ENCODE results near the gene RTN1. TPM values are rescaled to one million over a fixed set of nuclear protein-coding genes. Genes with fewer than 3 reads are reported as not detected.

RTN1 gene
- polyA plus RNA-seq, 1 of the 3 experiments (the other 2 are of a cell fraction), result 1.6 TPM

DNA sequence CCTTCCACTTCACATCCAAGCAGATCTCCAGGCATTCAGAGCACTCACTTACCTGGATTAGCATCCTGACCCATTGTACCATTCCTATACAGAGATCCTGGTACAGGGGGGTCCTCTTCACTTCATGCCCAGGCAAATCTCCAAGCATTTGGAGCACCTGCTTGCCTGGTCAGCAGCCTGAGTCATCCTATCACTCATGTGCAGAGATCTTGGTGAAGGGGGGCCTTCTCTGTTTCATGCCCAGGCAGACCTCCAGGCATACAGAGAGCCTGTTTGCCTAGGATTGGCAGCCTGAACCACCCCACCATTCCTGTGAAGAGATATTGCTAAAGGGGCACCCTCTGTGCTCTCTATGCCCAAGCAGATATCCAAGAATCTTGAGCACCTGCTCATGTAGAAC, 182.9 kb downstream of the RTN1 start:
- H3K9ac ChIP-seq, result no peak overlapping the region
- H3K27me3 ChIP-seq (ENCODE audit: insufficient read depth), result no peaks in the 10 kb centered on the region
- H3K9me2 ChIP-seq, result no peaks in the 10 kb centered on the region
- no peaks in the 10 kb centered on the region for H4K20me1 ChIP-seq (ENCODE audit: insufficient read depth)
- no peak overlapping the region for H2AFZ ChIP-seq (ENCODE audit: low read depth)
- H3K9me3 ChIP-seq, result no peaks in the 10 kb centered on the region
- no peaks in the 10 kb centered on the region for H3K36me3 ChIP-seq (replicated peaks in 1 of 2; ENCODE audit: control insufficient read depth in 1 of 2, insufficient read depth in 2 of 2, low read length in 1 of 2)
- DNase-seq, result no peak
- H3K79me2 ChIP-seq (ENCODE audit: insufficient read depth), result no peaks in the 10 kb centered on the region
- no peak overlapping the region for H3K4me2 ChIP-seq
- ChIA-PET CTCF (interaction anchor here (0.6 to 2.3 kb wide), 22 partner anchors 9 to 237 kb away, joined by 3 to 18 read pairs (median 4); partner anchors contain the start of genes CCDC175, JKAMP, L3HYPDH and RTN1), POLR2A (no interaction called here)
- no peak overlapping the region for H3K4me3 ChIP-seq (ENCODE audit: low read depth in 2 of 2, low read length in 1 of 2)
- no peak for TF ChIP-seq CHD2 (IDR thresholded peaks at IDR 0.05; ENCODE audit: low read length, partially characterized antibody)
- TF ChIP-seq, protein P1, sequence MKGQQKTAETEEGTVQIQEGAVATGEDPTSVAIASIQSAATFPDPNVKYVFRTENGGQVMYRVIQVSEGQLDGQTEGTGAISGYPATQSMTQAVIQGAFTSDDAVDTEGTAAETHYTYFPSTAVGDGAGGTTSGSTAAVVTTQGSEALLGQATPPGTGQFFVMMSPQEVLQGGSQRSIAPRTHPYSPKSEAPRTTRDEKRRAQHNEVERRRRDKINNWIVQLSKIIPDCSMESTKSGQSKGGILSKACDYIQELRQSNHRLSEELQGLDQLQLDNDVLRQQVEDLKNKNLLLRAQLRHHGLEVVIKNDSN (IDR thresholded peaks at IDR 0.05; ENCODE audit: borderline replicate concordance, low read depth), result no peak
- no peak for TF ChIP-seq EZH2phosphoT487 (IDR thresholded peaks at IDR 0.05; ENCODE audit: borderline replicate concordance, low read depth)
- TF ChIP-seq YY1 (IDR thresholded peaks at IDR 0.05; ENCODE audit: low read depth), result no peak
- no peaks in the 10 kb centered on the region for H3K4me1 ChIP-seq (ENCODE audit: control insufficient read depth in 1 of 2, insufficient read depth in 2 of 2, low read depth in 1 of 2, low read length in 1 of 2)
- no peaks in the 10 kb centered on the region for H3F3A ChIP-seq (replicated peaks; ENCODE audit: insufficient read depth)
- H3K27ac ChIP-seq (ENCODE audit: low read depth in 2 of 2, low read length in 1 of 2), result no peak overlapping the region

DNA sequence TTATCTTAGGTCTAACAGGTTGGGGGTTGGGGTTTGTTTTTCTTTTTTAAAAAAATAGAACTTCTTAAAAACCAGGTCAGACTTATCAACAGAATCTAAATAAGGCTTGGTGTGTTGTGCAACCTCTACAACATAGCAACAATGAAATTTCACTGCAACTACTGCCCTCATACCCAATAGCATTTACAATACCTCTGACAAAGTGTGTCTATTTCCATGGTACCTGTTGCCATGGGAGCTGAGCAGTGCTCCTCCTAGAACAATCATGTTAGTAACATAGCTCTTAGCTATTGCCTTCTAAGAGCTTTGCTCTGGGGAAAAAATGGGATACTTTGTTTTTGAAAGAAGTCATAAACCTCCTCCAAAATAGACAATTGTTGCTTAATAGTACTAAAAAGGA, 190.7 kb downstream of the RTN1 start:
- ChIA-PET CTCF (interaction anchor here (1.6 to 2.5 kb wide), 3 partner anchors 47 to 218 kb away, joined by 5 to 10 read pairs (median 7); partner anchors contain the start of gene CCDC175), POLR2A (no interaction called here)
- H3K9ac ChIP-seq, result no peak overlapping the region
- no peaks in the 10 kb centered on the region for H3K27me3 ChIP-seq (ENCODE audit: insufficient read depth)
- no peaks in the 10 kb centered on the region for H3F3A ChIP-seq (replicated peaks; ENCODE audit: insufficient read depth)
- H3K36me3 ChIP-seq (replicated peaks in 1 of 2; ENCODE audit: control insufficient read depth in 1 of 2, insufficient read depth in 2 of 2, low read length in 1 of 2), result no peaks in the 10 kb centered on the region
- H3K4me2 ChIP-seq, result no peak overlapping the region
- H3K9me3 ChIP-seq, result no peaks in the 10 kb centered on the region
- H3K27ac ChIP-seq (ENCODE audit: low read depth in 2 of 2, low read length in 1 of 2), result no peak overlapping the region
- no peaks in the 10 kb centered on the region for H3K4me1 ChIP-seq (ENCODE audit: control insufficient read depth in 1 of 2, insufficient read depth in 2 of 2, low read depth in 1 of 2, low read length in 1 of 2)
- no peaks in the 10 kb centered on the region for H4K20me1 ChIP-seq (ENCODE audit: insufficient read depth)
- TF ChIP-seq JUND (IDR thresholded peaks at IDR 0.05) (no peak), SMC3 (IDR thresholded peaks at IDR 0.05; ENCODE audit: low read depth, low read length) (no peak), RCOR1 (IDR thresholded peaks at IDR 0.05; ENCODE audit: low read length) (no peak), ELF1 (IDR thresholded peaks at IDR 0.05) (no peak), NFIC (IDR thresholded peaks at IDR 0.05; ENCODE audit: borderline replicate concordance) (no peak), TEAD4 (IDR thresholded peaks at IDR 0.05; ENCODE audit: borderline replicate concordance, insufficient read depth) (no peak), MXI1 (IDR thresholded peaks at IDR 0.05; ENCODE audit: low read depth, low read length) (no peak), EP300 (IDR thresholded peaks at IDR 0.05; ENCODE audit: borderline replicate concordance in 1 of 2, low read depth in 1 of 2, low read length in 1 of 2) (no peak), TCF12 (IDR thresholded peaks at IDR 0.05) (no peak)
- TF ChIP-seq, protein P2, sequence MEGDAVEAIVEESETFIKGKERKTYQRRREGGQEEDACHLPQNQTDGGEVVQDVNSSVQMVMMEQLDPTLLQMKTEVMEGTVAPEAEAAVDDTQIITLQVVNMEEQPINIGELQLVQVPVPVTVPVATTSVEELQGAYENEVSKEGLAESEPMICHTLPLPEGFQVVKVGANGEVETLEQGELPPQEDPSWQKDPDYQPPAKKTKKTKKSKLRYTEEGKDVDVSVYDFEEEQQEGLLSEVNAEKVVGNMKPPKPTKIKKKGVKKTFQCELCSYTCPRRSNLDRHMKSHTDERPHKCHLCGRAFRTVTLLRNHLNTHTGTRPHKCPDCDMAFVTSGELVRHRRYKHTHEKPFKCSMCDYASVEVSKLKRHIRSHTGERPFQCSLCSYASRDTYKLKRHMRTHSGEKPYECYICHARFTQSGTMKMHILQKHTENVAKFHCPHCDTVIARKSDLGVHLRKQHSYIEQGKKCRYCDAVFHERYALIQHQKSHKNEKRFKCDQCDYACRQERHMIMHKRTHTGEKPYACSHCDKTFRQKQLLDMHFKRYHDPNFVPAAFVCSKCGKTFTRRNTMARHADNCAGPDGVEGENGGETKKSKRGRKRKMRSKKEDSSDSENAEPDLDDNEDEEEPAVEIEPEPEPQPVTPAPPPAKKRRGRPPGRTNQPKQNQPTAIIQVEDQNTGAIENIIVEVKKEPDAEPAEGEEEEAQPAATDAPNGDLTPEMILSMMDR (IDR thresholded peaks at IDR 0.05), result no peak
- TF ChIP-seq, protein P1 (IDR thresholded peaks at IDR 0.05; ENCODE audit: borderline replicate concordance, low read depth), result no peak
- TF ChIP-seq, protein P3, sequence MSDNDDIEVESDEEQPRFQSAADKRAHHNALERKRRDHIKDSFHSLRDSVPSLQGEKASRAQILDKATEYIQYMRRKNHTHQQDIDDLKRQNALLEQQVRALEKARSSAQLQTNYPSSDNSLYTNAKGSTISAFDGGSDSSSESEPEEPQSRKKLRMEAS (IDR thresholded peaks at IDR 0.05; ENCODE audit: low read depth), result no peak
- TF ChIP-seq, protein P4, sequence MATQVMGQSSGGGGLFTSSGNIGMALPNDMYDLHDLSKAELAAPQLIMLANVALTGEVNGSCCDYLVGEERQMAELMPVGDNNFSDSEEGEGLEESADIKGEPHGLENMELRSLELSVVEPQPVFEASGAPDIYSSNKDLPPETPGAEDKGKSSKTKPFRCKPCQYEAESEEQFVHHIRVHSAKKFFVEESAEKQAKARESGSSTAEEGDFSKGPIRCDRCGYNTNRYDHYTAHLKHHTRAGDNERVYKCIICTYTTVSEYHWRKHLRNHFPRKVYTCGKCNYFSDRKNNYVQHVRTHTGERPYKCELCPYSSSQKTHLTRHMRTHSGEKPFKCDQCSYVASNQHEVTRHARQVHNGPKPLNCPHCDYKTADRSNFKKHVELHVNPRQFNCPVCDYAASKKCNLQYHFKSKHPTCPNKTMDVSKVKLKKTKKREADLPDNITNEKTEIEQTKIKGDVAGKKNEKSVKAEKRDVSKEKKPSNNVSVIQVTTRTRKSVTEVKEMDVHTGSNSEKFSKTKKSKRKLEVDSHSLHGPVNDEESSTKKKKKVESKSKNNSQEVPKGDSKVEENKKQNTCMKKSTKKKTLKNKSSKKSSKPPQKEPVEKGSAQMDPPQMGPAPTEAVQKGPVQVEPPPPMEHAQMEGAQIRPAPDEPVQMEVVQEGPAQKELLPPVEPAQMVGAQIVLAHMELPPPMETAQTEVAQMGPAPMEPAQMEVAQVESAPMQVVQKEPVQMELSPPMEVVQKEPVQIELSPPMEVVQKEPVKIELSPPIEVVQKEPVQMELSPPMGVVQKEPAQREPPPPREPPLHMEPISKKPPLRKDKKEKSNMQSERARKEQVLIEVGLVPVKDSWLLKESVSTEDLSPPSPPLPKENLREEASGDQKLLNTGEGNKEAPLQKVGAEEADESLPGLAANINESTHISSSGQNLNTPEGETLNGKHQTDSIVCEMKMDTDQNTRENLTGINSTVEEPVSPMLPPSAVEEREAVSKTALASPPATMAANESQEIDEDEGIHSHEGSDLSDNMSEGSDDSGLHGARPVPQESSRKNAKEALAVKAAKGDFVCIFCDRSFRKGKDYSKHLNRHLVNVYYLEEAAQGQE (IDR thresholded peaks at IDR 0.05; ENCODE audit: low read depth, low read length), result no peak
- TF ChIP-seq, protein P5, sequence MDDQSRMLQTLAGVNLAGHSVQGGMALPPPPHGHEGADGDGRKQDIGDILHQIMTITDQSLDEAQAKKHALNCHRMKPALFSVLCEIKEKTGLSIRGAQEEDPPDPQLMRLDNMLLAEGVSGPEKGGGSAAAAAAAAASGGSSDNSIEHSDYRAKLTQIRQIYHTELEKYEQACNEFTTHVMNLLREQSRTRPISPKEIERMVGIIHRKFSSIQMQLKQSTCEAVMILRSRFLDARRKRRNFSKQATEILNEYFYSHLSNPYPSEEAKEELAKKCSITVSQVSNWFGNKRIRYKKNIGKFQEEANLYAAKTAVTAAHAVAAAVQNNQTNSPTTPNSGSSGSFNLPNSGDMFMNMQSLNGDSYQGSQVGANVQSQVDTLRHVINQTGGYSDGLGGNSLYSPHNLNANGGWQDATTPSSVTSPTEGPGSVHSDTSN (IDR thresholded peaks at IDR 0.05), result no peak
- TF ChIP-seq, protein P6, sequence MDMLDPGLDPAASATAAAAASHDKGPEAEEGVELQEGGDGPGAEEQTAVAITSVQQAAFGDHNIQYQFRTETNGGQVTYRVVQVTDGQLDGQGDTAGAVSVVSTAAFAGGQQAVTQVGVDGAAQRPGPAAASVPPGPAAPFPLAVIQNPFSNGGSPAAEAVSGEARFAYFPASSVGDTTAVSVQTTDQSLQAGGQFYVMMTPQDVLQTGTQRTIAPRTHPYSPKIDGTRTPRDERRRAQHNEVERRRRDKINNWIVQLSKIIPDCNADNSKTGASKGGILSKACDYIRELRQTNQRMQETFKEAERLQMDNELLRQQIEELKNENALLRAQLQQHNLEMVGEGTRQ (IDR thresholded peaks at IDR 0.05; ENCODE audit: borderline replicate concordance, low read depth, low read length), result no peak
- no peak overlapping the region for H3K4me3 ChIP-seq (ENCODE audit: low read depth in 2 of 2, low read length in 1 of 2)
- H3K79me2 ChIP-seq (ENCODE audit: insufficient read depth), result no peaks in the 10 kb centered on the region
- H3K9me2 ChIP-seq, result no peaks in the 10 kb centered on the region
- DNase-seq, result no peak
- H2AFZ ChIP-seq (ENCODE audit: low read depth), result no peak overlapping the region
